B cell (primary cell): ENCODE data around the gene PPP2R3C. TPM values are rescaled to one million over a fixed set of nuclear protein-coding genes. Genes with fewer than 3 reads are reported as not detected.

Experiments used
- ATAC-seq: fragments of 200-7000 bp; cut with Tn5 transposase; one replicate; pipeline ENCODE4 v1.10.0; 2021; ENCODE audit warnings: low read depth, mild to moderate bottlenecking, moderate number of reproducible peaks, moderate library complexity
- CTCF ChIA-PET: fragments of 350-600 bp; sonication (Branson Sonifier 250); formaldehyde crosslinking; loops from one replicate; lab custom pipeline; 2021; ENCODE audit warnings: antibody characterized with exemption, inconsistent platforms; lab: Charles Lee
- POLR2A ChIA-PET: fragments of 350-600 bp; sonication (Branson Sonifier 250); formaldehyde crosslinking; loops from one replicate; lab custom pipeline; 2021; ENCODE audit warnings: antibody characterized with exemption; lab: Charles Lee
- DNase-seq: peaks from one replicate; pipeline ENCODE4 v3.0.0; 2013
- H2AFZ ChIP-seq: 2 replicates; pipeline ENCODE4 v1.6.1; 2012; ENCODE audit warnings: mild to moderate bottlenecking, low read depth, low read length; ENCODE audit not compliant: insufficient read depth, poor library complexity, severe bottlenecking
- H3K27ac ChIP-seq, 2 donors: 1 replicate in 1 of 2; 2 replicates in 1 of 2; pipeline ENCODE4 v1.5.1; 2012 to 2013; ENCODE audit warnings: low read length in 2 of 2, mild to moderate bottlenecking in 2 of 2, moderate library complexity in 1 of 2
- H3K27me3 ChIP-seq, 4 experiments: fragments of 200-600 bp in 1 of 4; sonication (generic) in 1 of 4; replicated peaks in 1 of 4; 1 replicate in 2 of 4; 2 replicates in 2 of 4; pipeline versions ENCODE4 v1.6.1 to v1.7.0; 2013 to 2016; ENCODE audit warnings: low read length in 3 of 4, mild to moderate bottlenecking in 2 of 4, mixed read lengths in 1 of 4, moderate library complexity in 1 of 4; ENCODE audit not compliant: insufficient read depth in 4 of 4, control insufficient read depth in 3 of 4; ENCODE audit errors: control extremely low read depth in 1 of 4
- H3K36me3 ChIP-seq, 2 experiments: replicated peaks in 1 of 2; 1 replicate in 1 of 2; 2 replicates in 1 of 2; pipeline versions ENCODE4 v1.6.1 to v1.7.1; 2013; ENCODE audit warnings: low read length in 1 of 2; ENCODE audit not compliant: insufficient read depth in 2 of 2, control insufficient read depth in 1 of 2; ENCODE audit errors: control extremely low read depth in 1 of 2, extremely low read depth in 1 of 2
- H3K4me1 ChIP-seq, 2 donors: fragments of 200-600 bp in 1 of 2; sonication (generic) in 1 of 2; 1 replicate in 1 of 2; 2 replicates in 1 of 2; pipeline versions ENCODE4 v1.5.1 to v1.6.1; 2013 to 2017; ENCODE audit warnings: low read length in 2 of 2; ENCODE audit not compliant: control insufficient read depth in 2 of 2, insufficient read depth in 2 of 2
- H3K4me2 ChIP-seq: replicated peaks from 2 replicates; pipeline ENCODE3; 2012; ENCODE audit warnings: mild to moderate bottlenecking, low read depth, low read length; ENCODE audit not compliant: poor library complexity, severe bottlenecking
- H3K4me3 ChIP-seq, 5 experiments: fragments of 200-600 bp in 1 of 5; sonication (generic) in 1 of 5; 1 replicate in 3 of 5; 2 replicates in 2 of 5; pipeline versions ENCODE4 v1.5.1 to v1.7.0; 2011 to 2016; ENCODE audit warnings: low read length in 4 of 5, mild to moderate bottlenecking in 4 of 5, low read depth in 2 of 5, control low read depth in 1 of 5, moderate library complexity in 1 of 5; ENCODE audit not compliant: insufficient read depth in 1 of 5; ENCODE audit errors: control extremely low read depth in 1 of 5, extremely low read depth in 1 of 5
- H3K79me2 ChIP-seq: fragments of 200-600 bp; sonication (generic); one replicate; pipeline ENCODE4 v1.6.0; 2016; ENCODE audit warnings: low read length; ENCODE audit not compliant: control insufficient read depth, insufficient read depth
- H3K9ac ChIP-seq: fragments of 200-600 bp; sonication (generic); 2 replicates; pipeline ENCODE4 v1.6.1; 2017; ENCODE audit warnings: mild to moderate bottlenecking, low read length, moderate library complexity
- H3K9me3 ChIP-seq, 3 donors: one replicate each; pipeline versions ENCODE4 v1.6.1 to v1.7.1; 2013; ENCODE audit warnings: low read length in 2 of 3; ENCODE audit not compliant: control insufficient read depth in 2 of 3, insufficient read depth in 1 of 3; ENCODE audit errors: control extremely low read depth in 1 of 3
- H4K20me1 ChIP-seq: 2 replicates; pipeline ENCODE4 v1.6.0; 2012; ENCODE audit warnings: mild to moderate bottlenecking, low read length; ENCODE audit not compliant: insufficient read depth, control insufficient read depth, poor library complexity, severe bottlenecking
- H3K27ac Mint-ChIP-seq: one replicate; pipeline ENCODE4 v1.8.0; 2021; ENCODE audit warnings: mixed read lengths
- H3K27me3 Mint-ChIP-seq: one replicate; pipeline ENCODE4 v1.8.0; 2021; ENCODE audit warnings: mixed read lengths
- H3K4me1 Mint-ChIP-seq: one replicate; pipeline ENCODE4 v1.8.0; 2021; ENCODE audit warnings: mixed read lengths
- H3K4me3 Mint-ChIP-seq: one replicate; pipeline ENCODE4 v1.8.0; 2021; ENCODE audit warnings: mixed read lengths
- H3K9me3 Mint-ChIP-seq: one replicate; pipeline ENCODE4 v1.8.0; 2022; ENCODE audit warnings: mixed read lengths; ENCODE audit not compliant: insufficient read depth
- EZH2 ChIP-seq: IDR thresholded peaks from 2 replicates; pipeline ENCODE4 v1.6.1; 2012; ENCODE audit warnings: borderline replicate concordance, low read depth, mild to moderate bottlenecking, moderate library complexity, low read length; ENCODE audit not compliant: insufficient read depth, poor library complexity, severe bottlenecking
- WGBS: methylation state at CpG from one replicate; pipeline ENCODE4 v1.1.5; 2013; ENCODE audit warnings: missing lambda C conversion rate; ENCODE audit not compliant: insufficient coverage; 5-methylcytosine and 5-hydroxymethylcytosine counted together
- intact Hi-C: fragments of 100-400 bp; cut with micrococcal nuclease; formaldehyde crosslinking; loops from one replicate; pipeline ENCODE4 v1.10.0; 2022
- polyA plus RNA-seq: library from polyadenylated mRNA; depleted of rRNA; stranded (reverse); fragments of >200 nt; gene quantifications from 2 replicates; pipeline ENCODE4 v1.2.3, GENCODE V29; 2012
- total RNA-seq, 2 donors: library from RNA; stranded (reverse); fragments of 120-200 nt in 1 of 2; gene quantifications; 1 replicate in 1 of 2; 2 replicates in 1 of 2; pipeline versions ENCODE4 v1.2.3 to v1.2.4, GENCODE V29; 2013 to 2022
- TF ChIP-seq, protein P1 (sequence below): fragments of 200-600 bp; IDR thresholded peaks from one replicate; pipeline ENCODE4 v1.8.0; 2022; ENCODE audit warnings: antibody characterized with exemption, mild to moderate bottlenecking

Gene PPP2R3C
- total and polyA plus RNA-seq, 2 donors (not counting 1 experiment from before 2014, with no cell fraction given): 13.5 to 40.8 TPM

GRCh38 chr14:35046048-35046750 lies 75.6 kb downstream of the PPP2R3C start, which contains the start of gene FAM177A1:
FAM177A1 (plus strand) TSS chr14:35046272; CDS start chr14:35046464, 192 bp downstream.
- Mint-ChIP-seq H3K4me1 (peaks cover 26% of the 10 kb centered on the region), H3K9me3 (no peaks in the 10 kb centered on the region), H3K27me3 (no peaks in the 10 kb centered on the region), H3K4me3 (peak within 1 kb of the TSS; percentile 87), H3K27ac (peak within 1 kb of the TSS; percentile 95)
- under 1% methylated on average over 77 of the region's 77 CpGs for WGBS
- Histone ChIP-seq H4K20me1 (no peaks in the 10 kb centered on the region), H3K4me3 (peak within 1 kb of the TSS; percentile 70 to 97 (median 80)), H3K9ac (peak within 1 kb of the TSS; percentile 97), H3K27me3 (no peaks in the 10 kb centered on the region), H3K27ac (peak within 1 kb of the TSS; percentile 94 to 96), H3K4me1 (peaks cover 11 to 15% of the 10 kb centered on the region in 2 donors), H3K9me3 (no peaks in the 10 kb centered on the region), H3K4me2 (peak within 1 kb of the TSS; percentile 91), H2AFZ (peak within 1 kb of the TSS; percentile 79), H3K79me2 (peaks cover 25% of the 10 kb centered on the region), H3K36me3 (no peaks in the 10 kb centered on the region)
- TF ChIP-seq EZH2: no peak
- TF ChIP-seq, protein P1, sequence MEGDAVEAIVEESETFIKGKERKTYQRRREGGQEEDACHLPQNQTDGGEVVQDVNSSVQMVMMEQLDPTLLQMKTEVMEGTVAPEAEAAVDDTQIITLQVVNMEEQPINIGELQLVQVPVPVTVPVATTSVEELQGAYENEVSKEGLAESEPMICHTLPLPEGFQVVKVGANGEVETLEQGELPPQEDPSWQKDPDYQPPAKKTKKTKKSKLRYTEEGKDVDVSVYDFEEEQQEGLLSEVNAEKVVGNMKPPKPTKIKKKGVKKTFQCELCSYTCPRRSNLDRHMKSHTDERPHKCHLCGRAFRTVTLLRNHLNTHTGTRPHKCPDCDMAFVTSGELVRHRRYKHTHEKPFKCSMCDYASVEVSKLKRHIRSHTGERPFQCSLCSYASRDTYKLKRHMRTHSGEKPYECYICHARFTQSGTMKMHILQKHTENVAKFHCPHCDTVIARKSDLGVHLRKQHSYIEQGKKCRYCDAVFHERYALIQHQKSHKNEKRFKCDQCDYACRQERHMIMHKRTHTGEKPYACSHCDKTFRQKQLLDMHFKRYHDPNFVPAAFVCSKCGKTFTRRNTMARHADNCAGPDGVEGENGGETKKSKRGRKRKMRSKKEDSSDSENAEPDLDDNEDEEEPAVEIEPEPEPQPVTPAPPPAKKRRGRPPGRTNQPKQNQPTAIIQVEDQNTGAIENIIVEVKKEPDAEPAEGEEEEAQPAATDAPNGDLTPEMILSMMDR: no peak
- ATAC-seq: peak; percentile 94
- CTCF ChIA-PET: interaction anchor here (0.9 to 2.3 kb wide), 4 partner anchors 9 to 374 kb away, joined by 3 to 15 read pairs (median 4); partner anchors contain the start of gene SRP54
- POLR2A ChIA-PET: interaction anchor here (0.5 to 2.2 kb wide), 9 partner anchors 64 to 1274 kb away, joined by 3 to 22 read pairs (median 6); partner anchors contain the start of genes BAZ1A, BRMS1L, NFKBIA and PPP2R3C
- peak; percentile 99 for DNase-seq
- intact Hi-C loops: loop anchor here (1.0 to 10.0 kb wide), 12 partner anchors 64 to 1276 kb away; partner anchors contain the start of genes BRMS1L, CFL2, EAPP and INSM2

DNA sequence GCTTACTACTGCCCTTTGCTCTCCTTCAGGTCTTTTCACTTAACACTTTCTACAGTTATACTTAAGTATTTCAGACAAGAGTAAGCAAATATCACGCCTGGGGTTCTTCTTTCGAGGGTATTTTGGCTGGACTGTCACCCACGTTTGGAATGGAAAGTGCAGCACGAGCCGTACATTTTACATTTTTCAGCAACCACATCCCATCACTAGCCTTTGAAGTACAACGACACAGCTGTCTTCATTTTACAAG lies 76.1 kb downstream of the PPP2R3C start:
- Mint-ChIP-seq H3K4me3 (peak overlapping the region; percentile 87), H3K27ac (peak overlapping the region; percentile 95), H3K4me1 (peaks cover 26% of the 10 kb centered on the region), H3K9me3 (no peaks in the 10 kb centered on the region), H3K27me3 (no peaks in the 10 kb centered on the region)
- CTCF ChIA-PET: interaction anchor here (0.9 to 2.3 kb wide), 3 partner anchors 64 to 373 kb away, joined by 3 to 15 read pairs (median 5); partner anchors contain the start of gene SRP54
- Histone ChIP-seq H3K4me2 (peak overlapping the region; percentile 91), H3K4me3 (peak overlapping the region; percentile 64 to 92 (median 72)), H2AFZ (peak overlapping the region; percentile 74), H3K27ac (peak overlapping the region; percentile 94 to 96), H3K79me2 (peaks cover 20% of the 10 kb centered on the region), H3K9me3 (no peaks in the 10 kb centered on the region), H3K36me3 (no peaks in the 10 kb centered on the region), H3K9ac (peak overlapping the region; percentile 97), H3K27me3 (no peaks in the 10 kb centered on the region), H3K4me1 (peaks cover 11 to 15% of the 10 kb centered on the region in 2 donors), H4K20me1 (no peaks in the 10 kb centered on the region)
- intact Hi-C loops: loop anchor here (1.0 to 10.0 kb wide), 12 partner anchors 63 to 1277 kb away; partner anchors contain the start of genes BRMS1L, CFL2, EAPP and INSM2
- DNase-seq (no peak), ATAC-seq (no peak)
- POLR2A ChIA-PET: interaction anchor here (0.5 to 2.2 kb wide), 8 partner anchors 63 to 1274 kb away, joined by 3 to 22 read pairs (median 6); partner anchors contain the start of genes BAZ1A, BRMS1L, NFKBIA and PPP2R3C
- no peak for TF ChIP-seq EZH2
- TF ChIP-seq, protein P1: no peak
- WGBS: 0% methylated on average over 6 of the region's 6 CpGs
